Epithelial cell of proximal tubule (primary cell): Measurements from ENCODE around the gene N4BP2L2. TPM values are rescaled to one million over a fixed set of nuclear protein-coding genes. Genes with fewer than 3 reads are reported as not detected.

Experiments used
- DNase-seq: peaks from one replicate; pipeline ENCODE4 v3.0.0-alpha.2; 2011; ENCODE audit warnings: low read depth
- H3K4me3 ChIP-seq: 2 replicates; pipeline ENCODE4 v1.5.1; 2011; ENCODE audit warnings: low read depth, mild to moderate bottlenecking, low read length
- total RNA-seq: library from RNA; depleted of rRNA; stranded (reverse); fragments of >200 nt; gene quantifications from 2 replicates; pipeline ENCODE4 v1.2.3, GENCODE V29; 2015
- TF ChIP-seq, protein P1 (sequence below): conservative IDR thresholded peaks from 2 replicates; pipeline ENCODE4 v1.5.1; 2012; ENCODE audit warnings: low read depth, mild to moderate bottlenecking, low read length

The N4BP2L2 gene
- total RNA-seq, 1 donor from 2014 or later: 38.7 TPM

GRCh38 chr13:32495429-32495828 lies 43.2 kb downstream of the N4BP2L2 start:
- TF ChIP-seq, protein P1, sequence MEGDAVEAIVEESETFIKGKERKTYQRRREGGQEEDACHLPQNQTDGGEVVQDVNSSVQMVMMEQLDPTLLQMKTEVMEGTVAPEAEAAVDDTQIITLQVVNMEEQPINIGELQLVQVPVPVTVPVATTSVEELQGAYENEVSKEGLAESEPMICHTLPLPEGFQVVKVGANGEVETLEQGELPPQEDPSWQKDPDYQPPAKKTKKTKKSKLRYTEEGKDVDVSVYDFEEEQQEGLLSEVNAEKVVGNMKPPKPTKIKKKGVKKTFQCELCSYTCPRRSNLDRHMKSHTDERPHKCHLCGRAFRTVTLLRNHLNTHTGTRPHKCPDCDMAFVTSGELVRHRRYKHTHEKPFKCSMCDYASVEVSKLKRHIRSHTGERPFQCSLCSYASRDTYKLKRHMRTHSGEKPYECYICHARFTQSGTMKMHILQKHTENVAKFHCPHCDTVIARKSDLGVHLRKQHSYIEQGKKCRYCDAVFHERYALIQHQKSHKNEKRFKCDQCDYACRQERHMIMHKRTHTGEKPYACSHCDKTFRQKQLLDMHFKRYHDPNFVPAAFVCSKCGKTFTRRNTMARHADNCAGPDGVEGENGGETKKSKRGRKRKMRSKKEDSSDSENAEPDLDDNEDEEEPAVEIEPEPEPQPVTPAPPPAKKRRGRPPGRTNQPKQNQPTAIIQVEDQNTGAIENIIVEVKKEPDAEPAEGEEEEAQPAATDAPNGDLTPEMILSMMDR: no peak
- DNase-seq: no peak
- no peak overlapping the region for H3K4me3 ChIP-seq

GRCh38 chr13:32491028-32491427 lies 47.6 kb downstream of the N4BP2L2 start:
- DNase-seq: no peak
- no peak overlapping the region for H3K4me3 ChIP-seq
- TF ChIP-seq, protein P1: no peak

- TF ChIP-seq, protein P1: no peak
- no peak for DNase-seq
- no peak overlapping the region for H3K4me3 ChIP-seq
Measured at GRCh38 chr13:32476892-32477291, 61.7 kb downstream of the N4BP2L2 start.

GRCh38 chr13:32476021-32476731 lies 62.4 kb downstream of the N4BP2L2 start:
- DNase-seq: no peak
- H3K4me3 ChIP-seq: no peak overlapping the region
- TF ChIP-seq, protein P1: no peak

DNA sequence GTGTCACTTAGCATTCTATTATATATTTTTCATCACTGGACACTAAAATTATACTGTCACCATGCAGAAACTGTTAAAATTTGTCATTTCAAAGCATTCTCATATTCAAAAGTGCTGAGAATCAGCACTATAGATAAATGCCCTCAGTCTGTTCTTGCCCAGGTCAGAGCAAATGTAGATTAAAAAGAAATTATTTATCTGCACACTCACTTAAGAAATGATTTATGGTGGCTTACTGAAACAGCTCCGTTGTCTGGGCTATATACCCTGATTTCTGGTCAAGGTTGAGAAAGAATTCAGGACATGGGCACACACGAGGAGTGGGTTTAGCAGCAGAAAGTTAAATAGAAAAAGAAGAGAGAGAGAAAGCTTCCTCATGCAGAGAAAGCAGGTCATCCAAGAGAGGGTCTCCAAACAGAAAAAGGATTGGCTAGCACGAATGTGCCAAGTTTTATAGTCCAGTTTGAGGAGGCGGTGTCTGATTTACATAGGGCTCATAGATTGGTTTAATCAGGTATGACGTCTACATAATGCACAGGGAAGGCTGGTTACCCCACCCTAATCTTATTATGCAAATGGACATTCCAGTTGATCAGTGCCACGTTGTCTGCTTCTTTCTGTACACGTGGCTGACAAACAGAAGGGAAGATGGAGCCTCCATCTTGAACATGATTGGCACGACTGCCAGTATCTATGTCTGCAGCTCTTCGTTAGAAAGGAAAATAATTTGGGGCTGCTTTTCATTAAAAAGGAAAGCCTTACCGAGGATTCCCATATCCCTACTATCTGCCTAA lies 63.4 kb downstream of the N4BP2L2 start:
- DNase-seq: no peak
- H3K4me3 ChIP-seq: no peak overlapping the region
- TF ChIP-seq, protein P1: no peak

DNA sequence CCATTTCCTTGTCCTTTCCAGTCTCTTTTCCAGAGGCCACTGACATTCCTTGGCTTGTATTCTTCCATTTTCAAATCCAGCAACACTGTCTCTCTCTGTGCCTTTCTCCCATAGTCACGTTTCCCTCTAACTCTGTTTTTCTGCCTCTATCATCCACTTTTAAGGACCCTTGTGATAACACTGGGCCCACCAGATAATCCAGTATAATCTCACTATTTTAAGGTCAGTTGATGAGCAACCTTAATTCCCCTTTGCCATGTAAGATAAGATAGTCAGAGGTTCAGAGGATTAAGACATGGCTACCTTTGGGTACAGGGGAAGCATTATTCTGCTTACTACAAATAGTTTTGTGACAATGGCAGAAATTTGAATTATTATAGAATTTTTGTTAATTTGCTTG lies 64.9 kb downstream of the N4BP2L2 start:
- DNase-seq: no peak
- TF ChIP-seq, protein P1: no peak
- H3K4me3 ChIP-seq: no peak overlapping the region
